Stimulated activated CD4-positive, alpha-beta T cell treated with anti-CD3 and anti-CD28 coated beads, Interleukin-1b, Interleukin-23, amount 100 ng/mL, for 24 hours (primary cell): Measurements from ENCODE around the gene SLC34A3.

Experiments used
- DNase-seq, 4 experiments: peaks; one replicate each; pipeline ENCODE4 v3.0.0-alpha.2; 2020; ENCODE audit warnings: low read depth in 4 of 4, low spot score in 1 of 4

SLC34A3 gene

GRCh38 chr9:137195525-137196220 lies 35.0 kb upstream of the SLC34A3 start:
- DNase-seq: no peak

- no peak for DNase-seq
Measured at GRCh38 chr9:137198051-137198901, 32.4 kb upstream of the SLC34A3 start.

GRCh38 chr9:137198902-137199283 lies 31.8 kb upstream of the SLC34A3 start:
- DNase-seq: no peak

GRCh38 chr9:137199411-137200121 lies 31.1 kb upstream of the SLC34A3 start:
- no peak for DNase-seq

- peak; percentile 87 to 99 (median 97) for DNase-seq
Measured at GRCh38 chr9:137200311-137201204, 30.1 kb upstream of the SLC34A3 start, which contains the start of gene TPRN. TSS of gene TPRN (minus strand) at chr9:137200741. CDS start at chr9:137200711, 30 bp downstream.

- no peak for DNase-seq
Measured at GRCh38 chr9:137201205-137201868, 29.4 kb upstream of the SLC34A3 start.

- DNase-seq: no peak
Measured at GRCh38 chr9:137202966-137203365, 27.7 kb upstream of the SLC34A3 start.

- DNase-seq: no peak
Measured at GRCh38 chr9:137204731-137205125, 26.0 kb upstream of the SLC34A3 start.

GRCh38 chr9:137205126-137206069 lies 25.3 kb upstream of the SLC34A3 start, which contains the start of the genes NDOR1 and TMEM203:
TSS of gene NDOR1 (plus strand) at chr9:137205700. CDS start at chr9:137205778, 78 bp downstream.
TSS of gene TMEM203 (minus strand) at chr9:137205648. CDS start at chr9:137205414, 234 bp downstream.
- DNase-seq: peak; percentile 90 to 97 (median 94)

GRCh38 chr9:137206602-137207001 lies 24.1 kb upstream of the SLC34A3 start:
- DNase-seq: no peak

- no peak for DNase-seq
Measured at GRCh38 chr9:137211532-137211931, 19.2 kb upstream of the SLC34A3 start.

- DNase-seq: no peak
Measured at GRCh38 chr9:137212520-137212919, 18.2 kb upstream of the SLC34A3 start.

- no peak for DNase-seq
Measured at GRCh38 chr9:137213160-137214060, 17.3 kb upstream of the SLC34A3 start.

GRCh38 chr9:137214620-137215019 lies 16.1 kb upstream of the SLC34A3 start:
- DNase-seq: no peak

GRCh38 chr9:137215196-137215986 lies 15.3 kb upstream of the SLC34A3 start:
- DNase-seq: no peak

GRCh38 chr9:137216188-137216965 lies 14.3 kb upstream of the SLC34A3 start:
- no peak for DNase-seq
